SK-N-SH treated with all-trans-retinoic acid at 6 μM for 48 hours (cell line): ENCODE data around the gene ACTR1A.

Experiments used
- ATAC-seq: fragments of 200-7000 bp; cut with Tn5 transposase; 3 replicates; pipeline ENCODE4 v1.9.1; 2020; ENCODE audit warnings: mild to moderate bottlenecking, moderate library complexity
- ARNTL ChIP-seq: fragments of 450-650 bp; formaldehyde crosslinking; IDR thresholded peaks from 2 replicates; pipeline ENCODE4 v1.5.0; 2020; ENCODE audit warnings: low read depth, mild to moderate bottlenecking, moderate library complexity, borderline replicate concordance
- BACH2 ChIP-seq: fragments of 250-450 bp; sonication (Bioruptor Pico); IDR thresholded peaks from 2 replicates; pipeline ENCODE4 v1.9.0; 2021; ENCODE audit warnings: mild to moderate bottlenecking, borderline replicate concordance
- GLIS3 ChIP-seq: fragments of 250-450 bp; sonication (Bioruptor Pico); IDR thresholded peaks from 2 replicates; pipeline ENCODE4 v1.5.0; 2020; ENCODE audit warnings: mild to moderate bottlenecking, moderate library complexity
- OSR1 ChIP-seq: fragments of 250-450 bp; sonication (Bioruptor Pico); IDR thresholded peaks from 2 replicates; pipeline ENCODE4 v1.8.0; 2022; ENCODE audit warnings: moderate library complexity, mild to moderate bottlenecking, inconsistent platforms
- PPARA ChIP-seq: fragments of 250-450 bp; sonication (Bioruptor Pico); IDR thresholded peaks from 2 replicates; pipeline ENCODE4 v1.5.0; 2020; ENCODE audit warnings: mild to moderate bottlenecking, borderline replicate concordance
- RARB ChIP-seq: fragments of 250-450 bp; sonication (Bioruptor Pico); IDR thresholded peaks from 2 replicates; pipeline ENCODE4 v1.8.0; 2021; ENCODE audit warnings: mild to moderate bottlenecking, moderate library complexity
- SNAI2 ChIP-seq: fragments of 250-450 bp; sonication (Bioruptor Pico); IDR thresholded peaks from 2 replicates; pipeline ENCODE4 v1.5.0; 2020; ENCODE audit warnings: mild to moderate bottlenecking, moderate library complexity
- TCF4 ChIP-seq: fragments of 250-450 bp; sonication (Bioruptor Pico); IDR thresholded peaks from 2 replicates; pipeline ENCODE4 v1.8.0; 2021; ENCODE audit warnings: mild to moderate bottlenecking, moderate library complexity, borderline replicate concordance
- TOX ChIP-seq: fragments of 250-450 bp; sonication (Bioruptor Pico); IDR thresholded peaks from 2 replicates; pipeline ENCODE4 v1.8.0; 2021; ENCODE audit warnings: mild to moderate bottlenecking, moderate library complexity, borderline replicate concordance
- ZC3H10 ChIP-seq: fragments of 250-450 bp; sonication (Bioruptor Pico); IDR thresholded peaks from 2 replicates; pipeline ENCODE4 v1.5.1; 2021; ENCODE audit warnings: mild to moderate bottlenecking, moderate library complexity
- ZFP30 ChIP-seq: fragments of 450-650 bp; formaldehyde crosslinking; IDR thresholded peaks from 2 replicates; pipeline ENCODE4 v1.5.0; 2022; ENCODE audit warnings: mild to moderate bottlenecking, moderate library complexity
- ZNF565 ChIP-seq: fragments of 450-650 bp; formaldehyde crosslinking; conservative IDR thresholded peaks from 2 replicates; pipeline ENCODE4 v1.5.0; 2020; ENCODE audit warnings: low read depth, mild to moderate bottlenecking, moderate library complexity
- ZNF8 ChIP-seq: fragments of 450-650 bp; formaldehyde crosslinking; IDR thresholded peaks from 2 replicates; pipeline ENCODE4 v1.5.0; 2020; ENCODE audit warnings: mild to moderate bottlenecking, moderate library complexity
- TF ChIP-seq, protein P1 (sequence below): fragments of 250-450 bp; sonication (Bioruptor Pico); IDR thresholded peaks from 2 replicates; pipeline ENCODE4 v1.8.0; 2020; ENCODE audit warnings: mild to moderate bottlenecking, moderate library complexity, borderline replicate concordance
- TF ChIP-seq, protein P2 (sequence below): fragments of 250-450 bp; sonication (Bioruptor Pico); IDR thresholded peaks from 2 replicates; pipeline ENCODE4 v1.5.0; 2020; ENCODE audit warnings: mild to moderate bottlenecking, moderate library complexity
- TF ChIP-seq, protein P3 (sequence below): fragments of 250-450 bp; sonication (Bioruptor Pico); IDR thresholded peaks from 2 replicates; pipeline ENCODE4 v1.5.1; 2021; ENCODE audit warnings: mild to moderate bottlenecking, moderate library complexity
- TF ChIP-seq, protein P4 (sequence below): fragments of 250-450 bp; sonication (Bioruptor Pico); IDR thresholded peaks from 2 replicates; pipeline ENCODE4 v1.8.0; 2021; ENCODE audit warnings: low read depth, mild to moderate bottlenecking, moderate library complexity, borderline replicate concordance
- TF ChIP-seq, protein P5 (sequence below): fragments of 250-450 bp; sonication (Bioruptor Pico); IDR thresholded peaks from 2 replicates; pipeline ENCODE4 v1.5.1; 2020; ENCODE audit warnings: low read depth, mild to moderate bottlenecking, moderate library complexity

ACTR1A gene

DNA sequence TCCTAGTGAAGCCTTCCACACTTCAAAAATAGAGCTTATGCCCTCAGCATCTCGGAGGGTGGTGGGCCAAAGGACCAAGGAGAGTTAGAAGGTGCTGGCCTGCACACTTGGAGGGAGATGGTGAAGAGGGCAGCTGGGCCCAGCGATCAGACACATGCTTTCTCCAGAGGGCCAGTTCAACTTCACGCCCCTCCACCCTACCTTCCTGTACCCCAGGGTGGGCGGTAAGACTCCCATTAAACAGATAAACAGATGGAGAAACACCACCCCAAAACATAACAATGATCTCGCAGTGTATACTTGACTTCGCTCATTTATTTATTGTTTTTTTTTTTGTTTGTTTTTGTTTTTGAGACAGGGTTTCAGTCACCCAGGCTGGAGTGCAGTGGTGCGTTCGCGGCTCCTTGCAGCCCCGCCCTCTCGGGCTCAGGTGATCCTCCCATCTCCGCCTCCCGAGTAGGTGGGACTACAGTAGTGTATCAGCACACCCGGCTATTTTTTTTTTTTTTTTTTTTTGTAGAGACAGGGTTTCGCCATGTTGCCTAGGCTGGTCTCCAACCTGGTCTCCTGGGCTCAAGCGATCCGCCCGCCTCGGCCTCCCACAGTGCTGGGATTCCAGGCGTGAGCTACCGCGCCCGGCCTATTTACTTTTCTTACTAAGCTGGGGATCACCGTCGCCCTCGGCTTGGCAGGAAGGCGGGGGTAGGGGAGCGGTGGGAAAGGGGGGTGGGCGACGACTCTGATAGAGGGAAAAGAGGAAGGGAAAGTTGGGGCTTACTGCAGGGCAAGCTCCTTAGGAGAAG is 53.0 kb downstream of the ACTR1A start:
- no peak for TF ChIP-seq RARB
- TF ChIP-seq TOX (CRISPR knock-in tag) = no peak
- no peak for TF ChIP-seq BACH2 (CRISPR knock-in tag)
- TF ChIP-seq, protein P1, sequence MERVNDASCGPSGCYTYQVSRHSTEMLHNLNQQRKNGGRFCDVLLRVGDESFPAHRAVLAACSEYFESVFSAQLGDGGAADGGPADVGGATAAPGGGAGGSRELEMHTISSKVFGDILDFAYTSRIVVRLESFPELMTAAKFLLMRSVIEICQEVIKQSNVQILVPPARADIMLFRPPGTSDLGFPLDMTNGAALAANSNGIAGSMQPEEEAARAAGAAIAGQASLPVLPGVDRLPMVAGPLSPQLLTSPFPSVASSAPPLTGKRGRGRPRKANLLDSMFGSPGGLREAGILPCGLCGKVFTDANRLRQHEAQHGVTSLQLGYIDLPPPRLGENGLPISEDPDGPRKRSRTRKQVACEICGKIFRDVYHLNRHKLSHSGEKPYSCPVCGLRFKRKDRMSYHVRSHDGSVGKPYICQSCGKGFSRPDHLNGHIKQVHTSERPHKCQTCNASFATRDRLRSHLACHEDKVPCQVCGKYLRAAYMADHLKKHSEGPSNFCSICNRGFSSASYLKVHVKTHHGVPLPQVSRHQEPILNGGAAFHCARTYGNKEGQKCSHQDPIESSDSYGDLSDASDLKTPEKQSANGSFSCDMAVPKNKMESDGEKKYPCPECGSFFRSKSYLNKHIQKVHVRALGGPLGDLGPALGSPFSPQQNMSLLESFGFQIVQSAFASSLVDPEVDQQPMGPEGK (CRISPR knock-in tag) = no peak
- TF ChIP-seq, protein P2, sequence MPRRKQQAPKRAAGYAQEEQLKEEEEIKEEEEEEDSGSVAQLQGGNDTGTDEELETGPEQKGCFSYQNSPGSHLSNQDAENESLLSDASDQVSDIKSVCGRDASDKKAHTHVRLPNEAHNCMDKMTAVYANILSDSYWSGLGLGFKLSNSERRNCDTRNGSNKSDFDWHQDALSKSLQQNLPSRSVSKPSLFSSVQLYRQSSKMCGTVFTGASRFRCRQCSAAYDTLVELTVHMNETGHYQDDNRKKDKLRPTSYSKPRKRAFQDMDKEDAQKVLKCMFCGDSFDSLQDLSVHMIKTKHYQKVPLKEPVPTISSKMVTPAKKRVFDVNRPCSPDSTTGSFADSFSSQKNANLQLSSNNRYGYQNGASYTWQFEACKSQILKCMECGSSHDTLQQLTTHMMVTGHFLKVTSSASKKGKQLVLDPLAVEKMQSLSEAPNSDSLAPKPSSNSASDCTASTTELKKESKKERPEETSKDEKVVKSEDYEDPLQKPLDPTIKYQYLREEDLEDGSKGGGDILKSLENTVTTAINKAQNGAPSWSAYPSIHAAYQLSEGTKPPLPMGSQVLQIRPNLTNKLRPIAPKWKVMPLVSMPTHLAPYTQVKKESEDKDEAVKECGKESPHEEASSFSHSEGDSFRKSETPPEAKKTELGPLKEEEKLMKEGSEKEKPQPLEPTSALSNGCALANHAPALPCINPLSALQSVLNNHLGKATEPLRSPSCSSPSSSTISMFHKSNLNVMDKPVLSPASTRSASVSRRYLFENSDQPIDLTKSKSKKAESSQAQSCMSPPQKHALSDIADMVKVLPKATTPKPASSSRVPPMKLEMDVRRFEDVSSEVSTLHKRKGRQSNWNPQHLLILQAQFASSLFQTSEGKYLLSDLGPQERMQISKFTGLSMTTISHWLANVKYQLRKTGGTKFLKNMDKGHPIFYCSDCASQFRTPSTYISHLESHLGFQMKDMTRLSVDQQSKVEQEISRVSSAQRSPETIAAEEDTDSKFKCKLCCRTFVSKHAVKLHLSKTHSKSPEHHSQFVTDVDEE (CRISPR knock-in tag) = no peak
- TF ChIP-seq TCF4 = no peak
- TF ChIP-seq OSR1 (CRISPR knock-in tag) = no peak
- TF ChIP-seq SNAI2 (CRISPR knock-in tag) = no peak
- TF ChIP-seq PPARA (CRISPR knock-in tag) = no peak
- no peak for TF ChIP-seq ZNF8 (CRISPR knock-in tag)
- no peak for TF ChIP-seq GLIS3
- no peak for TF ChIP-seq ZNF565
- TF ChIP-seq ZC3H10 (CRISPR knock-in tag) = no peak
- no peak for TF ChIP-seq ZFP30
- ATAC-seq = peak; percentile 82

DNA sequence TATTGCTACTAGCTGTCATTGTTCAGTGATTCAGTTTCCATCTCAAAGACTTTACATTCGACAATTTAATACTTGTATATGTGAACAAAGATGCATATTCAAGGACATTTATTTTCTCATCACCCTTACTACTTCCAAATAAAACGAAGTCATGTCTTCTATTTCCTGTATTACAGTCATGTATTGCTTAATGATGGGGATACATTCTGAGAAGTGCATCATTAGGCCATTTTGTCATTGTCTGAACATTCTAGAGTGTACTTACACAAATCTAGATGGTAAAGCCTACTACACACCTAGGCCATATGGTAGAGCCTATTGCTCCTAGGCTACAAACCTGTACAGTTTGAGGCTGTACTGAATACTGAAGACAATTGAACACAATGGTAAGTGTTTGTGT is 57.7 kb downstream of the ACTR1A start:
- no peak for TF ChIP-seq SNAI2 (CRISPR knock-in tag)
- no peak for TF ChIP-seq GLIS3
- TF ChIP-seq, protein P2 (CRISPR knock-in tag) = no peak
- TF ChIP-seq RARB = no peak
- TF ChIP-seq, protein P1 (CRISPR knock-in tag) = no peak
- ATAC-seq = no peak

DNA sequence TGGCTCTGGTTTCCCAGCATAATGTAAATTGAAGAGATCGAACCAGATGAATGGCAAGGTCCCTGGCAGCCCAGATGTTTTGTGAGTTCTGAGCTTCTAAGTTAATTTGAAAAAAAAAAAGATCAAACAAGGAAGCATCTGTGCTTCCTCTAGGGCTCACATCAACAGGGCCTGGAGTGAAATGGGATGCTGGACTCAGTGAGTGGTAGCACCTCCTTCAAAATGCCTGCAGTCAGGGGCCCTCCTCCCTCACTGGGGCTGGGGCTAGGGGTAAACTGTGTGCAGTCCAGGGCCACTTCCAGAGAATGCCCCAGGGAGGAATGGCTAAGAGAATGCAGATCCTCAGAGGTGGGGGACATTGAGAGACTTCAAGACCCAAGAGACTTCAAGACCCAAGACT is 64.1 kb downstream of the ACTR1A start:
- TF ChIP-seq TCF4 (no peak), ZNF8 (CRISPR knock-in tag) (no peak), PPARA (CRISPR knock-in tag) (no peak), ARNTL (CRISPR knock-in tag) (no peak), TOX (CRISPR knock-in tag) (no peak)
- TF ChIP-seq, protein P3, sequence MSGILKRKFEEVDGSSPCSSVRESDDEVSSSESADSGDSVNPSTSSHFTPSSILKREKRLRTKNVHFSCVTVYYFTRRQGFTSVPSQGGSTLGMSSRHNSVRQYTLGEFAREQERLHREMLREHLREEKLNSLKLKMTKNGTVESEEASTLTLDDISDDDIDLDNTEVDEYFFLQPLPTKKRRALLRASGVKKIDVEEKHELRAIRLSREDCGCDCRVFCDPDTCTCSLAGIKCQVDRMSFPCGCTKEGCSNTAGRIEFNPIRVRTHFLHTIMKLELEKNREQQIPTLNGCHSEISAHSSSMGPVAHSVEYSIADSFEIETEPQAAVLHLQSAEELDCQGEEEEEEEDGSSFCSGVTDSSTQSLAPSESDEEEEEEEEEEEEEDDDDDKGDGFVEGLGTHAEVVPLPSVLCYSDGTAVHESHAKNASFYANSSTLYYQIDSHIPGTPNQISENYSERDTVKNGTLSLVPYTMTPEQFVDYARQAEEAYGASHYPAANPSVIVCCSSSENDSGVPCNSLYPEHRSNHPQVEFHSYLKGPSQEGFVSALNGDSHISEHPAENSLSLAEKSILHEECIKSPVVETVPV (CRISPR knock-in tag) = no peak
- TF ChIP-seq, protein P4, sequence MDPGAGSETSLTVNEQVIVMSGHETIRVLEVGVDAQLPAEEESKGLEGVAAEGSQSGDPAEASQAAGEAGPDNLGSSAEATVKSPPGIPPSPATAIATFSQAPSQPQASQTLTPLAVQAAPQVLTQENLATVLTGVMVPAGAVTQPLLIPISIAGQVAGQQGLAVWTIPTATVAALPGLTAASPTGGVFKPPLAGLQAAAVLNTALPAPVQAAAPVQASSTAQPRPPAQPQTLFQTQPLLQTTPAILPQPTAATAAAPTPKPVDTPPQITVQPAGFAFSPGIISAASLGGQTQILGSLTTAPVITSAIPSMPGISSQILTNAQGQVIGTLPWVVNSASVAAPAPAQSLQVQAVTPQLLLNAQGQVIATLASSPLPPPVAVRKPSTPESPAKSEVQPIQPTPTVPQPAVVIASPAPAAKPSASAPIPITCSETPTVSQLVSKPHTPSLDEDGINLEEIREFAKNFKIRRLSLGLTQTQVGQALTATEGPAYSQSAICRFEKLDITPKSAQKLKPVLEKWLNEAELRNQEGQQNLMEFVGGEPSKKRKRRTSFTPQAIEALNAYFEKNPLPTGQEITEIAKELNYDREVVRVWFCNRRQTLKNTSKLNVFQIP (CRISPR knock-in tag) = no peak
- TF ChIP-seq, protein P5, sequence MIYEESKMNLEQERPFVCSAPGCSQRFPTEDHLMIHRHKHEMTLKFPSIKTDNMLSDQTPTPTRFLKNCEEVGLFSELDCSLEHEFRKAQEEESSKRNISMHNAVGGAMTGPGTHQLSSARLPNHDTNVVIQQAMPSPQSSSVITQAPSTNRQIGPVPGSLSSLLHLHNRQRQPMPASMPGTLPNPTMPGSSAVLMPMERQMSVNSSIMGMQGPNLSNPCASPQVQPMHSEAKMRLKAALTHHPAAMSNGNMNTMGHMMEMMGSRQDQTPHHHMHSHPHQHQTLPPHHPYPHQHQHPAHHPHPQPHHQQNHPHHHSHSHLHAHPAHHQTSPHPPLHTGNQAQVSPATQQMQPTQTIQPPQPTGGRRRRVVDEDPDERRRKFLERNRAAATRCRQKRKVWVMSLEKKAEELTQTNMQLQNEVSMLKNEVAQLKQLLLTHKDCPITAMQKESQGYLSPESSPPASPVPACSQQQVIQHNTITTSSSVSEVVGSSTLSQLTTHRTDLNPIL (CRISPR knock-in tag) = no peak
- no peak for ATAC-seq
